Fibroblast of lung (primary cell): ENCODE data around the gene ETFB. TPM values are rescaled to one million over a fixed set of nuclear protein-coding genes. Genes with fewer than 3 reads are reported as not detected.

ENCODE experiments used
- DNase-seq, 2 donors: peaks; one replicate each; pipeline versions ENCODE4 v3.0.0 to v3.0.0-alpha.2; 2010; ENCODE audit warnings: low read depth in 2 of 2
- H2AFZ ChIP-seq: 2 replicates; pipeline ENCODE4 v1.5.1; 2012; ENCODE audit warnings: low read length, control low read depth, inconsistent platforms
- H3K27ac ChIP-seq: 2 replicates; pipeline ENCODE4 v1.5.1; 2011; ENCODE audit warnings: low read length, control low read depth; ENCODE audit not compliant: insufficient read depth
- H3K27me3 ChIP-seq: 2 replicates; pipeline ENCODE4 v1.5.1; 2011; ENCODE audit warnings: mild to moderate bottlenecking, low read length; ENCODE audit not compliant: control insufficient read depth, insufficient read depth
- H3K36me3 ChIP-seq: 2 replicates; pipeline ENCODE4 v1.5.1; 2011; ENCODE audit warnings: low read length; ENCODE audit not compliant: control insufficient read depth, insufficient read depth
- H3K4me1 ChIP-seq: 2 replicates; pipeline ENCODE4 v1.5.1; 2011; ENCODE audit warnings: low read length; ENCODE audit not compliant: control insufficient read depth, insufficient read depth; ENCODE audit errors: extremely low read depth
- H3K4me2 ChIP-seq: 2 replicates; pipeline ENCODE4 v1.5.1; 2011; ENCODE audit warnings: low read length, control low read depth; ENCODE audit not compliant: insufficient read depth; ENCODE audit errors: extremely low read depth
- H3K4me3 ChIP-seq, 4 experiments: fragments of 200-600 bp in 1 of 4; sonication (generic) in 1 of 4; replicated peaks in 1 of 4; 2 replicates each; pipeline ENCODE4 v1.5.1; 2011 to 2016; ENCODE audit warnings: low read length in 4 of 4, low read depth in 3 of 4, mild to moderate bottlenecking in 3 of 4, control low read depth in 2 of 4, inconsistent platforms in 1 of 4, mixed read lengths in 1 of 4; ENCODE audit not compliant: insufficient read depth in 1 of 4; ENCODE audit errors: control extremely low read depth in 1 of 4
- H3K79me2 ChIP-seq: 2 replicates; pipeline ENCODE4 v1.5.1; 2012; ENCODE audit warnings: mild to moderate bottlenecking, low read length, inconsistent platforms; ENCODE audit not compliant: control insufficient read depth, insufficient read depth
- H3K9ac ChIP-seq: 2 replicates; pipeline ENCODE4 v1.5.1; 2011; ENCODE audit warnings: mild to moderate bottlenecking, low read length, control low read depth; ENCODE audit not compliant: insufficient read depth
- H3K9me3 ChIP-seq: 2 replicates; pipeline ENCODE4 v1.5.1; 2012; ENCODE audit warnings: low read depth, low read length; ENCODE audit not compliant: control insufficient read depth, insufficient read depth
- H4K20me1 ChIP-seq: 2 replicates; pipeline ENCODE4 v1.5.1; 2011; ENCODE audit warnings: low read length; ENCODE audit not compliant: control insufficient read depth, insufficient read depth; ENCODE audit errors: extremely low read depth
- EZH2 ChIP-seq: IDR thresholded peaks from 2 replicates; pipeline ENCODE4 v1.5.1; 2012; ENCODE audit warnings: low read length, control low read depth, mild to moderate bottlenecking; ENCODE audit errors: missing control alignments
- polyA plus RNA-seq, 2 donors: library from polyadenylated mRNA; depleted of rRNA in 1 of 2; stranded (reverse) in 1 of 2; unstranded in 1 of 2; fragments of >200 nt; gene quantifications; 2 replicates each; pipeline ENCODE4 v1.2.1, GENCODE V29; 2011 to 2012; ENCODE audit warnings: missing spikeins in 1 of 2
- total RNA-seq: library from RNA; depleted of rRNA; stranded (reverse); fragments of >200 nt; gene quantifications from 2 replicates; pipeline ENCODE4 v1.2.1, GENCODE V29; 2014
- TF ChIP-seq, protein P1 (sequence below), 2 donors: IDR thresholded peaks in 1 of 2; conservative IDR thresholded peaks in 1 of 2; 1 replicate in 1 of 2; 2 replicates in 1 of 2; pipeline ENCODE4 v1.5.1; 2011 to 2012; ENCODE audit warnings: low read length in 2 of 2, control low read depth in 1 of 2, inconsistent platforms in 1 of 2, low read depth in 1 of 2, mild to moderate bottlenecking in 1 of 2

ETFB gene
- total and polyA plus RNA-seq, 2 donors (not counting 1 experiment from before 2014, with no cell fraction given), result 84.4 to 123 TPM

DNA sequence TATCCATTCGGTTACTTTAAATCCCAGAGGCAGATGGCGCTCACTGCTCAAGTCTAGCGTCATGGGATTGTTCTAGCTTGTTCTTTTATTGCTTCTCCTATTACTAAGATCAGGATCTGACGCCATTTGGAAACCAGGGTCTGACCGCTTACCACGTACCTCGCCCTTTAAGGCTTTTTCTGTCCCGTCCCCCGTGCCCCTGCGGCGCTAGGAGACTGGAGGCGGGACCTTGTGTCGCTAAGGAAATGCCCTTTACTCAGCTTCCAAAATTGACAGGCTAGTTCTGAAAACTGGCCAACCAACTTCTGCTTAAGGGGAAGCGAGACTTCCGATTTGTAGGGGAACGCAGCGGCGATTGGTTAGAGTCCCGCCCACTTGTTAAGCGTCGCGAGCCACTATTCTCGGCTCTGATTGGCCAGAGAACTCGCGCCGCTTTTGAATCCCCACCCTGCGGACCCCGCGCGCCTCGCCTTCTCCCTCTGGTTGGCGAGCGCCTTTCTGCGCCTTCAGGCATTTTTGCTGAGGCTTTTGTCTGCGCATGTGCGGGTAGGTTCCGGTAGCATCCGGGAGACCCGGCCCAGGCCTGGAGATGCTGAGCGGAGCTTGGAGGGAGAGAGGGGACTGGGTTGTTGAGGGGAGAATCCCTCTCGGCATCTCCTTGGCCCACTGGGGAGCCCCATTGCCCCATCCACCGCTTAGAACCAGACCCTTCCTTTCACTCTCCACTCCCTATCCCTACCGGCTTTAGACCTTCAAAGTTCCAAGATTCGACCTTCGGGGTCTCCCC is 28.1 kb upstream of the ETFB start:
- peak overlapping the region; percentile 85 for H3K27ac ChIP-seq
- DNase-seq, result peak; percentile 98 to 99
- TF ChIP-seq, protein P1, sequence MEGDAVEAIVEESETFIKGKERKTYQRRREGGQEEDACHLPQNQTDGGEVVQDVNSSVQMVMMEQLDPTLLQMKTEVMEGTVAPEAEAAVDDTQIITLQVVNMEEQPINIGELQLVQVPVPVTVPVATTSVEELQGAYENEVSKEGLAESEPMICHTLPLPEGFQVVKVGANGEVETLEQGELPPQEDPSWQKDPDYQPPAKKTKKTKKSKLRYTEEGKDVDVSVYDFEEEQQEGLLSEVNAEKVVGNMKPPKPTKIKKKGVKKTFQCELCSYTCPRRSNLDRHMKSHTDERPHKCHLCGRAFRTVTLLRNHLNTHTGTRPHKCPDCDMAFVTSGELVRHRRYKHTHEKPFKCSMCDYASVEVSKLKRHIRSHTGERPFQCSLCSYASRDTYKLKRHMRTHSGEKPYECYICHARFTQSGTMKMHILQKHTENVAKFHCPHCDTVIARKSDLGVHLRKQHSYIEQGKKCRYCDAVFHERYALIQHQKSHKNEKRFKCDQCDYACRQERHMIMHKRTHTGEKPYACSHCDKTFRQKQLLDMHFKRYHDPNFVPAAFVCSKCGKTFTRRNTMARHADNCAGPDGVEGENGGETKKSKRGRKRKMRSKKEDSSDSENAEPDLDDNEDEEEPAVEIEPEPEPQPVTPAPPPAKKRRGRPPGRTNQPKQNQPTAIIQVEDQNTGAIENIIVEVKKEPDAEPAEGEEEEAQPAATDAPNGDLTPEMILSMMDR (conservative IDR thresholded peaks at IDR 0.05 in 1 of 2, IDR thresholded peaks at IDR 0.05 in 1 of 2; ENCODE audit: low read depth in 1 of 2, low read length in 2 of 2), result peak; percentile 7 to 17
- TF ChIP-seq EZH2, result no peak
- no peaks in the 10 kb centered on the region for H3K36me3 ChIP-seq
- peak overlapping the region; percentile 92 for H3K4me2 ChIP-seq
- peak overlapping the region; percentile 50 to 64 (median 56) for H3K4me3 ChIP-seq
- H3K9me3 ChIP-seq, result no peaks in the 10 kb centered on the region
- H3K79me2 ChIP-seq, result no peaks in the 10 kb centered on the region
- peak overlapping the region; percentile 84 for H2AFZ ChIP-seq
- no peaks in the 10 kb centered on the region for H4K20me1 ChIP-seq
- no peaks in the 10 kb centered on the region for H3K27me3 ChIP-seq
- peaks cover 6% of the 10 kb centered on the region for H3K4me1 ChIP-seq
- H3K9ac ChIP-seq, result peak overlapping the region; percentile 40

- no peaks in the 10 kb centered on the region for H3K27me3 ChIP-seq
- no peaks in the 10 kb centered on the region for H3K9me3 ChIP-seq
- no peak overlapping the region for H3K4me3 ChIP-seq
- TF ChIP-seq, protein P1 (conservative IDR thresholded peaks at IDR 0.05 in 1 of 2, IDR thresholded peaks at IDR 0.05 in 1 of 2; ENCODE audit: low read depth in 1 of 2, low read length in 2 of 2), result no peak
- no peak for TF ChIP-seq EZH2
- no peak overlapping the region for H2AFZ ChIP-seq
- no peak overlapping the region for H3K9ac ChIP-seq
- no peaks in the 10 kb centered on the region for H3K79me2 ChIP-seq
- no peak overlapping the region for H3K4me2 ChIP-seq
- no peaks in the 10 kb centered on the region for H4K20me1 ChIP-seq
- no peaks in the 10 kb centered on the region for H3K36me3 ChIP-seq
- H3K4me1 ChIP-seq, result peaks cover 6% of the 10 kb centered on the region
- DNase-seq, result no peak
- no peak overlapping the region for H3K27ac ChIP-seq
These were observed 26.5 kb upstream of the ETFB start for GRCh38 chr19:51392701-51393100.

- TF ChIP-seq, protein P1 (conservative IDR thresholded peaks at IDR 0.05 in 1 of 2, IDR thresholded peaks at IDR 0.05 in 1 of 2; ENCODE audit: low read depth in 1 of 2, low read length in 2 of 2), result no peak
- no peak for TF ChIP-seq EZH2
- DNase-seq, result no peak
- H3K4me2 ChIP-seq, result no peak overlapping the region
- no peak overlapping the region for H3K27ac ChIP-seq
- no peak overlapping the region for H2AFZ ChIP-seq
- H3K36me3 ChIP-seq, result no peaks in the 10 kb centered on the region
- H3K4me1 ChIP-seq, result peaks cover 6% of the 10 kb centered on the region
- no peaks in the 10 kb centered on the region for H3K9me3 ChIP-seq
- H3K9ac ChIP-seq, result no peak overlapping the region
- H3K79me2 ChIP-seq, result no peaks in the 10 kb centered on the region
- no peaks in the 10 kb centered on the region for H4K20me1 ChIP-seq
- no peak overlapping the region for H3K4me3 ChIP-seq
- H3K27me3 ChIP-seq, result no peaks in the 10 kb centered on the region
These were observed 25.0 kb upstream of the ETFB start for GRCh38 chr19:51391073-51391611.
